IMR-90 (cell line): ENCODE results near the gene SERPING1.
A peak's percentile ranks its signal among the peaks of the same experiment; 100 is the strongest.

ENCODE experiments used
- POLR2A ChIP-seq: IDR thresholded peaks from 2 replicates; pipeline ENCODE4 v1.6.1; 2012; ENCODE audit warnings: mild to moderate bottlenecking, low read depth, low read length
- RFX5 ChIP-seq: IDR thresholded peaks from 2 replicates; pipeline ENCODE4 v1.8.0; 2012; ENCODE audit warnings: low read depth, mild to moderate bottlenecking, low read length, moderate library complexity
- SMC3 ChIP-seq: fragments of 150-350 bp; IDR thresholded peaks from 2 replicates; pipeline ENCODE4 v1.6.1; 2016; ENCODE audit warnings: low read depth, mild to moderate bottlenecking, antibody characterized with exemption, low read length, moderate library complexity
- TF ChIP-seq, protein P1 (sequence below): conservative IDR thresholded peaks from 2 replicates; pipeline ENCODE4 v1.5.1; 2012; ENCODE audit warnings: mild to moderate bottlenecking, low read depth, low read length, improper control_type of control experiment
- TF ChIP-seq, protein P2 (sequence below): fragments of 150-350 bp; IDR thresholded peaks from 2 replicates; pipeline ENCODE4 v1.6.1; 2017; ENCODE audit warnings: mild to moderate bottlenecking, antibody characterized with exemption, low read length, low read depth

DNA sequence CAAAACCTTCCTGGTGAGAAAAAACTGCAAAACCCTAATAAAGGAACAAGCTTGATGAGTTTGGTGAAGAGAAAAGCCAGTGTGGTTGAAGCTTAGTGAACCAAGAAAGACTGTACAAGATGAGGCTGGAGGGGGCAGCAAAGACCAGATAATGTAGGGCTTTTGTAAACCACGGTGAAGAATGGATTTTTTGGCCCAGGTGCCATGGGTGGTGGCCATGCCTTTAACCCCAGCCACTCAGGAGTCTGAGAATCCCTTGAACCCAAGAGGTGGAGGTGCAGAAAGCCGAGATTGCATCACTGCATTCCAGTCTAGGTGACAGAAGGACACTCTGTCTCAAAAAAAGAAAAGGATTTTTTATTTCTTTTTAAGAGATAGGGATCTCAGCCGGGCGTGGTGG is 65.4 kb downstream of the SERPING1 start:
- TF ChIP-seq, protein P1, sequence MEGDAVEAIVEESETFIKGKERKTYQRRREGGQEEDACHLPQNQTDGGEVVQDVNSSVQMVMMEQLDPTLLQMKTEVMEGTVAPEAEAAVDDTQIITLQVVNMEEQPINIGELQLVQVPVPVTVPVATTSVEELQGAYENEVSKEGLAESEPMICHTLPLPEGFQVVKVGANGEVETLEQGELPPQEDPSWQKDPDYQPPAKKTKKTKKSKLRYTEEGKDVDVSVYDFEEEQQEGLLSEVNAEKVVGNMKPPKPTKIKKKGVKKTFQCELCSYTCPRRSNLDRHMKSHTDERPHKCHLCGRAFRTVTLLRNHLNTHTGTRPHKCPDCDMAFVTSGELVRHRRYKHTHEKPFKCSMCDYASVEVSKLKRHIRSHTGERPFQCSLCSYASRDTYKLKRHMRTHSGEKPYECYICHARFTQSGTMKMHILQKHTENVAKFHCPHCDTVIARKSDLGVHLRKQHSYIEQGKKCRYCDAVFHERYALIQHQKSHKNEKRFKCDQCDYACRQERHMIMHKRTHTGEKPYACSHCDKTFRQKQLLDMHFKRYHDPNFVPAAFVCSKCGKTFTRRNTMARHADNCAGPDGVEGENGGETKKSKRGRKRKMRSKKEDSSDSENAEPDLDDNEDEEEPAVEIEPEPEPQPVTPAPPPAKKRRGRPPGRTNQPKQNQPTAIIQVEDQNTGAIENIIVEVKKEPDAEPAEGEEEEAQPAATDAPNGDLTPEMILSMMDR, result 0 out of 2 replicates have a peak, but pooled peaks have one; percentile 16
- TF ChIP-seq POLR2A, result no peak
- TF ChIP-seq SMC3, result no peak
- TF ChIP-seq, protein P2, sequence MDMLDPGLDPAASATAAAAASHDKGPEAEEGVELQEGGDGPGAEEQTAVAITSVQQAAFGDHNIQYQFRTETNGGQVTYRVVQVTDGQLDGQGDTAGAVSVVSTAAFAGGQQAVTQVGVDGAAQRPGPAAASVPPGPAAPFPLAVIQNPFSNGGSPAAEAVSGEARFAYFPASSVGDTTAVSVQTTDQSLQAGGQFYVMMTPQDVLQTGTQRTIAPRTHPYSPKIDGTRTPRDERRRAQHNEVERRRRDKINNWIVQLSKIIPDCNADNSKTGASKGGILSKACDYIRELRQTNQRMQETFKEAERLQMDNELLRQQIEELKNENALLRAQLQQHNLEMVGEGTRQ, result no peak
- TF ChIP-seq RFX5, result no peak
